Left renal pelvis (tissue), 4 donors: ENCODE measurements around the gene GMIP. TPM values are rescaled to one million over a fixed set of nuclear protein-coding genes. Genes with fewer than 3 reads are reported as not detected.

Experiments used
- DNase-seq, 4 donors: peaks; one replicate each; pipeline ENCODE4 v3.0.0-alpha.2; 2013; ENCODE audit warnings: low read depth in 4 of 4, low spot score in 3 of 4
- polyA plus RNA-seq, 4 donors: library from polyadenylated mRNA; unstranded; fragments of 120-200 nt; gene quantifications; one replicate each; pipeline ENCODE4 v1.2.1, GENCODE V29; 2013; ENCODE audit not compliant: insufficient read length in 4 of 4

The GMIP gene
- polyA plus RNA-seq, 4 donors = 2.9 to 6.7 (median 5.1) TPM

- no peak for DNase-seq
These were observed 6.3 kb downstream of the GMIP start for GRCh38 chr19:19637186-19637522.

DNA sequence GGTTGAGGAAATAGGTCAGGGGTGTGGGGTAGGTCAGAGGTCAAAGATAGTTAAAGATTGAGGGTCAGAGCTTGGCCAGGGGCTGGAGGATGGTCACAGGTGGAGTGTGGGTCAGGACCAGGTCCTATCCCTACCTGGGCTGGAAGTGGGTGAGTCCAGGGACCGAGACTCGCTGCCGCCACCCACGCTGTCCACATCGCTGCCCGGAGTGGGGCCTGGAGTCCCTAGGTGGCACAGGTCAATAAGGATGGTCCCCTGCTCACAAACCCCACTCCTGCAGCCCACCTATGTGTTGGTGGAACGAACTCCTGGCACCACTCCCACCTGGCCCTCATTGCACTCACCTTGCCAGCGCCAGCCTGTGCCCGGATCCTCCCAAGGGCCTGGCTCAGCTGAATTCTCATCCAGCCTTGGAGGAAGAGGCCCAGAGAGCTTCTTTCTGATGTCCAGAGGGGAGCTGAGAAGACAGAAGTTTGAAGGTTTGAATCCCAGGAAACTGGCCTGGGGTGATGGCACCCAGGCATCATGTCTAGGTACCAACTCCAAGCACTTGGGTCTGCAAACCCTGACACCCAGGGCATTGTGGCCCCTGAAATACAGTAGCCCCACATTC, 6.8 kb downstream of the GMIP start:
- no peak for DNase-seq

- DNase-seq = no peak
These were observed 8.1 kb downstream of the GMIP start for GRCh38 chr19:19635313-19635702.

DNA sequence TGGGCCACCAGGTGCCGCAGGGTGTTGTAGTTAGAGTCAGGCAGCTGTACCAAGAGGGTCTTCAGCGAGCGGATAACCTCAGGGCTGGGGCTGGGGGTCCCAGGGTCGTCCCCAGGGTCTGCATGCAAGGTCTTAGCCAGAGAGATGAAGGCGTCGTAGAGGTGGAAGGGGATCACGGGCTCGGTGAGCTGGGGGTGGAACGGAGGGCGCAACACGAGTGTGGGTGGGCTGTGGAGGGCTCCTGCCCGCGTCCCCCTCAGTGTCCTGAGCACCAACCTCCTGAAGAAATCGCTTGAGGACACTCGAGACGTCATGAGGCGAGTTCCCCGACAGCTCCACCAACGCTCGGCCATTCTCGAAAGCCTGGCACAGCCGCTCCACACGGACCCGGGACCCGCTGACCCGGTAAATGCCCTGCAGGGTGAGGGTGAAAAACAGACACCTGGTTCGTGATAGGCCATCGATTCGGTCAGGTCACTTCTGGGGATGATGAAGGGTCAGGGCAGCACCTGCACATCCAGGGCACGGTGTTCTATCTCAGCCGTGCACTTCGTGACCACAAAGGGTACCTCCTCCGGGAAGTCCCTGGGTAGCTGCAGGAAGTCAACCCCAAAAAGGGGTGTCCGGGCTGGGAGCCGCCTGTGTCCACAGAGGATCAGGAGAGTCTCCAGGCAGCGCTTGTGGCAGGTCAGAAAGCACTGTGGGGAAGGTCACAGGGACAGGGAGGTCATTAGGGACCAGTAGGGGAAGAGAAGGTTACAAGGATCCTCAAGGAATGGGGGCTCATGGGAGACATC, 8.7 kb downstream of the GMIP start:
- no peak for DNase-seq

DNA sequence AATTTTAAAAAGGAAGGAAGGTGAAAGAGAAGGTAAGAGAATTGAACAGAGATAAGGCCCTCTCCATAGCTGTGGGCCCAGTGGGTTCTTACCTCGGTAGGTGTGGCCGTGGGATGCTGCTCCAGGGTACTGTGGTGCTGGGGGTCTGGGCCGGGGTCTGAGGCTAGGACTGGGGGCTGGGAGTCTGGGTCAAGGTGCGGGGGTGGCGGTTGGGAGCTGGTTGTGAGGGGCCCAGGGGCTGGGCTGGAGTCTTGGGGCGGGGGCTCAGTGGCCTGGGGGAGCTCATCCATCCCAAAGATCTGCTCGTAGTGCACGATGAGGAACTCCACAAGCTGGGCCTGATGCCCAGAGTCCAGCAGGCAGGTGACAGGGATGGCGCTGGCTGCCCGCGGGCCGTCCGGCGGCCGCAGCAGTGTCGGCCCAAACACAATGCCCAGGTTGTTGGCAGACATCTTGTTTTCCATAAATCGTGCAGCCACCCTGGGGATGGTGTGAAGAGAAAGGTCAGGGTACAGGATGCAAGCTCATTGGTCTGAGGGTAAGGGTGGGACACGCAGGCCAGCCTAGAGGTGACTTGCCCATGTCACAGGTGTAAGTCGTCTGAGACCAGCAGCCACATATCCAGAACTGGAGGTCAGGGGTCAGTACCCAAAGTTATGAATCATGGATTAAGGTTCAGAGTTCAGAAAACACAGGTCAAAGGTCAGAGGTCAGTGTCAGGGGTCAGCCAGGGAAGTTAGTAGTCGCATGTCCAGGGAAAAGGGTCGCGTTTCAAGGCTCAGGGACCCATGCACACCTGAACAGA, 9.5 kb downstream of the GMIP start:
- DNase-seq = no peak

DNA sequence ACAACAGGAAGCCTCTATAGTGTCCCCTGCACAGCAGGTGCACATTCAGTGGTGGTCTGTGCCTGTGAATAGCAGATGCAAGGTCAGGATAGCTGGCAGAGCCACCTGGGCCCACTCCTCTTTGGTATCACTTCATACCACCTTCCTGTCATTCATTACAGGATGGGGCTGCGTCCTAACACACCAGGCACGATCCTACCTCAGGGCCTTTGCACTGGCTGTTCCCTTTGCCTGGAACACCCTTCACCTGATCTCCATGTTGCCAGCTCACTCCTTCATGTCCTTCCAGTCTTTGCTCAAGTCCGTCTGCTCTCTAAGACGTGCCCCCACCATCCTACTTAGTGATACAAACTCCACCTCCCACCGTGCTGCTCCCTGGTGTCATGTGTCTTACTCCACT, 10.8 kb downstream of the GMIP start:
- no peak for DNase-seq

DNA sequence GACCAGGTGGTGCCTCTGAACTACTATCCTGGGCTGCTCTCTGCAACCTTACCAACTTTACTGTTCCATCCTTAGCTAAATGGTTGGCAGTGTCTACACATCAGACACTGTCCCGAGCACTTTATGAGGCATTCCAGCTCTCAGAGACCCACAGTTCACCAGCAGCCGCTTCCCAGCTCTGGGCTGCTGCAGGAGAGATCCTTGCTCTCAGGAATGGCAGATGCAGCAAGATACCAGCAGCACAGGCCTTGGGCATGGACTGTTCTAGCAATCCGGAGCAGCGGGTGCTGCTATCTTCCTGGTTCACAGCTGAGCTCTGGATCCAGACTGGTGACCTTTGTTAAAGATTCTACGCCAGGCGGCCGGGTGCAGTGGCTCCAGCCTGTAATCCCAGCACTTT, 12.1 kb downstream of the GMIP start:
- no peak for DNase-seq

DNA sequence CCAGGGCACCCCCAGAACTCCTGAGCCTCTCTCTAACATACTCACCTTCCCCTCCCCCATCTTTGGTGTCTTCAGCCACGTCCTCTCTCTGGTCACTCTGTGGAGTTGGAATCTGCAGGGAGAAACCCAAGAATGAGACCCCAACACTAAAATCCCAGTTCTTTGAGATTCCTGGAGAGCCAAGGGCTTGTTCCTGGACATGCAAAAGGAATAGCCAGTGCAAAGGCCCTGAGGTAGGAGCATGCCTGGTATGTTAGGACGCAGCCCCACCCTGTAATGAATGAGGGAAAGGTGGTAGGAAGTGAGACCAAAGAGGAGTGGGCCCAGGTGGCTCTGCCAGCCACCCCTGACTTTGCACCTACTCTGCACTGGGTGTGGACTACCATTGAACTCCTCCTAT, 13.0 kb downstream of the GMIP start:
- DNase-seq = no peak

- DNase-seq = no peak
These were observed 13.4 kb downstream of the GMIP start for GRCh38 chr19:19630062-19630414.

- peak in 1 of 4 donors; percentile 46 for DNase-seq
These were observed 14.8 kb downstream of the GMIP start for GRCh38 chr19:19628501-19629134.

DNA sequence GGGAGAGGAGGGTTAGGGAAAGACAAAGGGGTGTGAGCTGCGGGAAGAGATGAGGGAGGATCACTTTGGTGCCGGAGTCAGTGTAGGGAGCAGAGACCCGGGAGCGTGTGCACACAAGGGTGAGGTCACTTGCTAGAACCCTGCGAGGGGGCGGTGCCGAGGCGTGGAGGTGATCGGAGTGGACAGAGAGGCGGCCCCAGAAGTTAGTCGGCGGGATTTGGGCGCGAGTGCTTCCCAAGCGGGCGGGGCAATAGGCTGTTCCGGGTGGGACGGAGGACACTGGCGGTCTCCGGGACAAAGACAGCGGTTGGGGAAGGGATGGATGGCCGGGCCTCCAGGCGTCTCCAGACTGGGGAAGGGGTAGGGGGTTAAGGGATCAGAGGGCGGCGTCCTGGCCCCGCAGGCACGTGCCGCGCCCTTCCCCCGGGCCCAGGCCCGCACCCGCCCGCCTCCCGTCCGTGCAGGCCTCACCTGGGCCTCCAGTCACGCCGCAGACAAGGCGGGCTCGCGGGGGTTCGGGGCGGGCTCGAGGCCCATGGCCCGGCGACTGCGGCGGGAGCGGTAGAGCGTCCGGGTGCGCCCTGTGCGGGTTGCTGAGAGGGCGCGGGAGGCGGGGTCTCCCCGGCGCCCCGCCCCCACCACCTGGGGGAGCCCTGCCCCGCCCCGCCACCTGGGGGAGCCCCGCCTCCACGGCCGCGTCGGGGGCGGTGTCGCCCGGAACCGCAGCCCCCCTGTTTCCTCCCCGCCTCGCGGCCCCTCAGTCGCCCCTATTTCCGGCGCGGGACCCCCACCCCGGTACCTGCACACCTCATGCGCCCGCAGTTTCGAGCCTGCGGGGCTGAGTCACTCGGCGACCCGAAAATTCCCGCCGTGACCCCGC, 15.6 kb downstream of the GMIP start, which contains the start of gene LPAR2:
Gene LPAR2, minus strand, starts transcription at position 600 of the 880 bp plus-strand sequence. CDS start 945 bp downstream, outside the sequence.
- DNase-seq = no peak

GRCh38 chr19:19626516-19627472, 16.7 kb downstream of the GMIP start:
- no peak for DNase-seq

GRCh38 chr19:19624032-19624570, 19.4 kb downstream of the GMIP start:
- DNase-seq = no peak

DNA sequence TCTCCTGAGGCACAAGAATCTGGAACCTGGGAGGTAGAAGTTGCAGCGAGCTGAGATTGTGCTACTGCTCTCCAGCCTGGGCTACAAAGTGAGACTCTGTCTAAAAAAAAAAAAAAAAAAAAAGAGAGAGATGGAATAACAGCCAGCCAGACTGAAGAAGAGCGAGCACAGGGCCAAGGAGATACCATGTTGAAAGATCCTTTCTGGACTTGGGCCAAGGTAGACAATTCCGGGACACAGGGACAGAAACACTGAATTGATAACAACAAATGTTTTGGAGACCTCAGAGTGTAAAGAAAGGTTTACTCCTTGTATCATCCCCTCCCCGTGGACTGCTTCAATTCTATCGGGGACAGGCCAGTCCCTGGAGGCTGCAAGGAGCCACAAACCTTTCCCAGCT, 20.1 kb downstream of the GMIP start:
- no peak for DNase-seq

- DNase-seq = no peak
These were observed 23.6 kb downstream of the GMIP start for GRCh38 chr19:19619849-19620210.

DNA sequence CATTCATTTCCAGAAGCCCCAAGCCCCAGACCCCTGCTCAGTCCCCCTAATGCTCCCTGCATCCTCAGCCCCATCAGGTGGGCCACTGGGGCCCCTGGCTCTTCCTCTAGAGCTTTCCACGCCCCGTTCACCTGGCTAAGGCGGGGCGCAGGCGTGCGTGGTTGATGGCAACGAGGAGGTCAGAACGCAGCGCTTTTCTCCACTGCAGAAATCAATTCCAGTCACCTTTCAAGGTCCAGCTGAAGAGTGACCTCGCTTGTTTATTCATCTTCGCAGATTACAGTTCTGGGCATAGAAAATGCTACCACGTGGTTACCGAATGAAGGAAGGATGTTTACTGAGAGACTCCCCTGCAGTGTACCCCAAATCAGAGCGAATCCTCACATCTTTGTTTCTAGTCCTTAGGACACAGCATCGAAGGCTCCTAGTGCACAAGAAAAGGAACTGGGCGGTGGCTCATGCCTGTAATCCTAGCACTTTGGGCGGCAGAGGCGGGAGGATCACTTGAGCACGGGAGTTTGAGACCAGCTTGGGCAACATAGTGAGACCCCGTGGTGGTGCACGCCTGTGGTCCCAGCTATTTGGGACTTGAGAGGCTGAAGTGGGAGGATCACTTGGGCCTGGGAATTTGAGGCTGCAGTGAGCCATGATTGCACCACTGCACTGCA, 24.1 kb downstream of the GMIP start:
- no peak for DNase-seq

GRCh38 chr19:19618219-19619051, 25.0 kb downstream of the GMIP start, which contains the start of gene PBX4:
PBX4 (minus strand) TSS chr19:19618687; CDS start chr19:19618629, 58 bp downstream.
- DNase-seq = peak; percentile 79 to 92 (median 84)
